Ascending aorta (tissue), 2 donors: ENCODE data around the gene BABAM2. TPM values are rescaled to one million over a fixed set of nuclear protein-coding genes. Genes with fewer than 3 reads are reported as not detected.

Source experiments
- DNase-seq, 2 donors: peaks; one replicate each; pipeline ENCODE4 v3.0.0-alpha.2; 2019; ENCODE audit warnings: low spot score in 2 of 2
- H3K27ac ChIP-seq, 2 donors: fragments of 200-600 bp; sonication (generic); one replicate each; pipeline ENCODE4 v1.5.1; 2016 to 2017; ENCODE audit warnings: mild to moderate bottlenecking in 1 of 2
- H3K27me3 ChIP-seq: fragments of 200-600 bp; sonication (generic); one replicate; pipeline ENCODE4 v1.5.1; 2017
- H3K36me3 ChIP-seq, 2 donors: fragments of 200-600 bp; sonication (generic); one replicate each; pipeline ENCODE4 v1.5.1; 2016
- H3K4me1 ChIP-seq, 2 donors: fragments of 200-600 bp; sonication (generic); one replicate each; pipeline ENCODE4 v1.5.1; 2016 to 2017; ENCODE audit warnings: mild to moderate bottlenecking in 1 of 2
- H3K4me3 ChIP-seq, 2 donors: fragments of 200-600 bp; sonication (generic); one replicate each; pipeline ENCODE4 v1.5.1; 2016 to 2017; ENCODE audit warnings: mild to moderate bottlenecking in 1 of 2
- H3K9me3 ChIP-seq, 2 donors: fragments of 200-600 bp; sonication (generic); one replicate each; pipeline ENCODE4 v1.5.1; 2016
- CTCF ChIP-seq, 3 experiments: fragments of 200-600 bp in 2 of 3; fragments of 450-650 bp in 1 of 3; sonication (generic) in 2 of 3; IDR thresholded peaks; one replicate each; pipeline ENCODE4 v1.5.1; 2016 to 2019; ENCODE audit warnings: antibody characterized with exemption in 3 of 3, mild to moderate bottlenecking in 1 of 3, moderate library complexity in 1 of 3
- intact Hi-C: fragments of 100-400 bp; cut with DNase I; formaldehyde crosslinking; loops from one replicate; pipeline ENCODE4 v1.15.1; 2023
- total RNA-seq: library from RNA; depleted of rRNA; stranded (reverse); fragments of >200 nt; gene quantifications from one replicate; pipeline ENCODE4 v1.1.0, GENCODE V29; 2016

Gene BABAM2
- total RNA-seq, 1 donor from 2014 or later, result 19.6 TPM

- peaks cover 7 to 25% of the 10 kb centered on the region in 2 donors for H3K4me1 ChIP-seq
- DNase-seq, result no peak
Measured at GRCh38 chr2:28227498-28227897, 337.0 kb downstream of the BABAM2 start.

GRCh38 chr2:28228434-28228995 is 338.0 kb downstream of the BABAM2 start:
- no peaks in the 10 kb centered on the region for H3K27me3 ChIP-seq
- no peak overlapping the region for H3K4me3 ChIP-seq
- no peaks in the 10 kb centered on the region for H3K9me3 ChIP-seq
- intact Hi-C loops, result loop anchor here (5.0 kb wide), 1 partner anchor 169 kb away; no protein-coding TSS in a partner anchor
- H3K27ac ChIP-seq, result no peak overlapping the region
- peaks cover 7 to 30% of the 10 kb centered on the region in 2 donors for H3K4me1 ChIP-seq
- peak in 1 of 3 experiments; percentile 10 for TF ChIP-seq CTCF (IDR thresholded peaks at IDR 0.05)
- H3K36me3 ChIP-seq, result no peaks in the 10 kb centered on the region
- DNase-seq, result no peak

More at GRCh38 chr2:28227498-28227897, 337.0 kb downstream of the BABAM2 start:
- Histone ChIP-seq H3K36me3 (no peaks in the 10 kb centered on the region), H3K27me3 (no peaks in the 10 kb centered on the region), H3K9me3 (no peaks in the 10 kb centered on the region), H3K4me3 (no peak overlapping the region), H3K27ac (peak overlapping the region in 1 of 2 donors; percentile 35)
- TF ChIP-seq CTCF (IDR thresholded peaks at IDR 0.05), result no peak
- intact Hi-C loops, result loop anchor here (5.0 kb wide), 1 partner anchor 170 kb away; no protein-coding TSS in a partner anchor

- H3K4me3 ChIP-seq, result no peak overlapping the region
- H3K27me3 ChIP-seq, result no peaks in the 10 kb centered on the region
- H3K4me1 ChIP-seq, result peaks cover 7 to 19% of the 10 kb centered on the region in 2 donors
- no peaks in the 10 kb centered on the region for H3K9me3 ChIP-seq
- intact Hi-C loops, result loop anchor here (5.0 kb wide), 1 partner anchor 529 kb away; no protein-coding TSS in a partner anchor
- no peak for DNase-seq
- peak overlapping the region; percentile 13 to 16 for H3K27ac ChIP-seq
- H3K36me3 ChIP-seq, result no peaks in the 10 kb centered on the region
- no peak for TF ChIP-seq CTCF (IDR thresholded peaks at IDR 0.05)
Measured at GRCh38 chr2:28231110-28231631, 340.6 kb downstream of the BABAM2 start.

- TF ChIP-seq CTCF (IDR thresholded peaks at IDR 0.05), result no peak
Measured at GRCh38 chr2:28232295-28232694, 341.8 kb downstream of the BABAM2 start.

GRCh38 chr2:28233164-28233676 is 342.7 kb downstream of the BABAM2 start:
- no peaks in the 10 kb centered on the region for H3K9me3 ChIP-seq
- no peaks in the 10 kb centered on the region for H3K36me3 ChIP-seq
- H3K4me1 ChIP-seq, result peaks cover 7 to 19% of the 10 kb centered on the region in 2 donors
- H3K27me3 ChIP-seq, result no peaks in the 10 kb centered on the region
- H3K4me3 ChIP-seq, result no peak overlapping the region
- no peak for TF ChIP-seq CTCF (IDR thresholded peaks at IDR 0.05)
- peak overlapping the region; percentile 29 to 35 for H3K27ac ChIP-seq
- intact Hi-C loops, result loop anchor here (5.0 kb wide), 1 partner anchor 531 kb away; no protein-coding TSS in a partner anchor
- DNase-seq, result no peak

More at GRCh38 chr2:28232295-28232694, 341.8 kb downstream of the BABAM2 start:
- H3K4me3 ChIP-seq, result no peak overlapping the region
- no peak overlapping the region for H3K27ac ChIP-seq
- intact Hi-C loops, result loop anchor here (5.0 kb wide), 1 partner anchor 530 kb away; no protein-coding TSS in a partner anchor
- H3K27me3 ChIP-seq, result no peaks in the 10 kb centered on the region
- H3K36me3 ChIP-seq, result no peaks in the 10 kb centered on the region
- DNase-seq, result no peak
- H3K4me1 ChIP-seq, result peaks cover 7 to 19% of the 10 kb centered on the region in 2 donors
- H3K9me3 ChIP-seq, result no peaks in the 10 kb centered on the region
